NCI-H2107 (cell line): ENCODE results near the gene SPACDR.
"Not testable (repeated sequence)": the region's sequence is repeated elsewhere in the genome, so short reads cannot be mapped to it uniquely, and the experiment has no call there.

Experiments
- DNase-seq: peaks from one replicate; lab custom pipeline; 2025; lab: John Stamatoyannopoulos, UW

The SPACDR gene, protein sequence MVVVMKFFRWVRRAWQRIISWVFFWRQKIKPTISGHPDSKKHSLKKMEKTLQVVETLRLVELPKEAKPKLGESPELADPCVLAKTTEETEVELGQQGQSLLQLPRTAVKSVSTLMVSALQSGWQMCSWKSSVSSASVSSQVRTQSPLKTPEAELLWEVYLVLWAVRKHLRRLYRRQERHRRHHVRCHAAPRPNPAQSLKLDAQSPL

DNA sequence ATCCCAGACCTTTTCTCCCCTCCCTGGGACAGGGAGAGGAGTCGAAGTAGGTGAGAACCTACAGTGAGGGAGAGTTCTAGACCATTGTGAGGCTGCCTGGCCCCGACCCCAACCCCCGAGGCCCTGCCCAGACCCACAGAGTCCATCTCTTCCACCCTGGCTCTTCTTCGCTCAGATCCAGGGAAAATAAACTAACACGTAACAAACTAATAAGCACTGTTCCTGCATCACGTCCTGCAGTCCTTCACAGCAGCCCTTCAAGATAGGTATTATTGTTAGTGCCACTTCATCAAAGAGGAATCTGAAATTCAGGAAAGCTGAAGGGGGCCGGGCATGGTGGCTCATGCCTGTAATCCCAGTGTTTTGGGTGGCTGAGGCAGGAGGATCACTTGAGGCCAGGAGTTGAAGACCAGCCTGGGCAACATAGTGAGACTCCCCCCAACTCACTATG, at the start of gene SPACDR:
TSS of gene SPACDR (minus strand) at position 51 of the 451 bp plus-strand sequence. CDS start 235 bp downstream, outside the sequence.
- no peak for DNase-seq

DNA sequence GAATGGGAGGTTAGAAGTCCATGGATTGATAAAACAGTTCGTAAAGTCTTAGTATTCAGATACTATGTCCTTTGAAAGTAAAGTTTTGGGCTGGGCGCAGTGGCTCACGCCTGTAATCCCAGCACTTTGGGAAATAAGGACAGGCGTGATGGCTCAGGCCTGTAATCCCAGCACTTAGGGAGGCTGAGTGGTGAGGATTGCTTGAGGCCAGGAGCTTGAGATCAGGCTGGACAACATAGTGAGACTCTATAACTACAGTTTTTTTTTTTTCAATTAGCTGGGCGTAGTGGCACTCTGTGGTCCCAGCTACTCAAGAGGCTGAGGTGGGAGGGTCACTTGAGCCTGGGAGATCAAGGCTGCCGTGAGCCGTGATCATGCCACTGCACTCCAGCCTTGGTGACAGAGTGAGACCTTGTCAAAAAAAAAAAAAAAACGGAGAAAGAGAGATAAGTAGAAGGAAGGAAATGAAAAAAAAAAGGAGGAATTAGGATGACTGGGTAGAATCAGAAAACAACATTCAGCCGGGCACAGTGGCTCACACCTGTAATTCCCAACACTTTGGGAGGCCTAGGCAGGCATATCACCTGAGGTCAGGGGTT, 49.3 kb upstream of the SPACDR start:
- DNase-seq = no peak

DNA sequence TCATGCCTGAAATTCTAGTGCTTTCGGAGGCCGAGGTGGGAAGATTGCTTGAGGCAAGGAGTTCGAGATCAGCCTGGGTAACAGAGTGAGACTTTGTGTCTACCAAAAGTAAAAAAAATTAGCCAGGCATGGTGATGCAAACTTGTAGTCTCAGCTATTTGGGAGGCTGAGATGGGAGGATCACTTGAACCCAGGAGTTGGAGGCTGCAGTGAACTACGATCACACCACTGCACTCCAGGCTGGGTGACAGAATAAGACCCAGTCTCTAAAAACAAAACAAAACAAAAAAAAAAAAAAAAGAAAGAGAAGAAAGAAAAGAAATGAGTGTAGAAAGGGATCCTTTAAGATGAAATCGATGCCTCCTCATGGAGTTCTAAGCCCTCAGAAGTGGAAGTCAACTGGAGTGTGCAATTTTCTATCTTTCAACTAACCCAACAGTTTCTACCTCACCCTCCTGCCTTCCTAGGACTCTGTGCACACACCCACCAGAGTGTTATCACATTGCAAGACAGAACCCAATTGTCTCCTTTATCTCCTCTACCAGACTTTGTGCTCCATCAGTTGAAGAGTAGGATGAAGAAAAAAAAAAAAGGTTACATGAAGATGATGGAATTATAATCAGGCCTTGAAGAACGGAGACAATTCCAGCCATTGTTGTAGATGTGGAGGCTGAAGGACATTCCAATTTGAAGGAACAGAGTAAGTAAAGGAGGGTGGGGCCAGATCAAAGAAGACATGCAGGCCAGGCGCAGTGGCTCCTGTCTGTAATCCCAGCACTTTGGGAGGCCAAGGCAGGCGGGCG, 46.6 kb upstream of the SPACDR start:
- DNase-seq = no peak

GRCh38 chr7:100509231-100509630, 45.2 kb upstream of the SPACDR start:
- DNase-seq = peak; percentile 23

GRCh38 chr7:100506356-100506923, 42.4 kb upstream of the SPACDR start:
- DNase-seq = no peak

DNA sequence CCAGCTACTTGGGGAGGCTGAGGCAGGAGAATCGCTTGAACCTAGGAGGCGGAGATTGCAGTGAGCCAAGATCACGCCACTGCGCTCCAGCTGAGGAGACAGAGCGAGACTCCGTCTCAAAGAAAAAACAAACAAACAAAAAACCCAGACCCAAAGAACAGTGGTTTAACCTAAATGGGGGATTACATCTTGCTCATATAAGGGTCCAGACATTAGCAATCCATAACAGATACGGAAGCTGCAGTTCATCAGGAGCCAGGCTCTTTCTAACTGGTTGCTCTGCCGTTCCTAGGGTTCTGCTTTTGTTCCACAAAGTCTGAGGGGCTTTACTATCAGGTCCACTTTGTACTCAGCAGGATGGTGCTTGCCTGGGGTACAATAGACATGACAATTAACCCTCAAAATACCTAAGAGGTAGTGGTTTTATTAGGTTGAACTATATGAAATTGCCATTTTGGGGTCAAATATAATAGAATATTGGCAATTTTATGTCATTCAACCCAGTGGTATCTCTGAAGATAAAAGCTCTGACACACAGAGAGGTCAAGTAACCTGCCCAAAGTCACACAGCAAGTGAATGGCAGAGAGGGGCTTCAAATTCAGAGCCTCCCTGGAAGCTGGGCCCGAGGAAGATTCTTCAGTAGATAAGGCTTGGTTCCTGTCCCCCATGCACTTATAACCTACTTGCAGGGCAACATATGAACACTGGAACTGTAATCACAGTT, 41.0 kb upstream of the SPACDR start:
- no peak for DNase-seq

GRCh38 chr7:100504031-100504430, 40.0 kb upstream of the SPACDR start:
- DNase-seq = not testable (repeated sequence)

GRCh38 chr7:100500743-100501142, 36.7 kb upstream of the SPACDR start:
- DNase-seq = not testable (repeated sequence)

- no peak for DNase-seq
Measured at GRCh38 chr7:100496509-100496908, 32.4 kb upstream of the SPACDR start.

- no peak for DNase-seq
Measured at GRCh38 chr7:100493476-100494264, 29.6 kb upstream of the SPACDR start.

GRCh38 chr7:100492738-100493475, 28.8 kb upstream of the SPACDR start:
- no peak for DNase-seq

DNA sequence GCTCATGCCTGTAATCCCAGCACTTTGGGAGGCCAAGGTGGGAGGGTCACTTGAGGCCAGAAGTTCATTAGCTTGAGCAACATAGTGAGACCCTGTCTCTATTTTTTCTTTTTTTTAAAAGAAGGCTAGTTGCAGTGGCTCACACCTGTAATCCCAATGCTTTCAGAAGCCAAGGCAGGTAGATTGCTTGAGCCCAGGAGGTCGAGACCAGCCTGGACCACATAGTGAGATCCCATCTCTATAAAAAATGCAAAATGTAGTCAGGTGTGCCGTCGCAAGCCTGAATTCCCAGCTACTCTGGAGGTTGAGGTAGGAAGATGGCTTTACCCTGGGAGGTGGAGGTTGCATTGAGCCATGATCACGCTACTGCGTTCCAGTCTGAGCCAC, 27.1 kb upstream of the SPACDR start:
- no peak for DNase-seq

DNA sequence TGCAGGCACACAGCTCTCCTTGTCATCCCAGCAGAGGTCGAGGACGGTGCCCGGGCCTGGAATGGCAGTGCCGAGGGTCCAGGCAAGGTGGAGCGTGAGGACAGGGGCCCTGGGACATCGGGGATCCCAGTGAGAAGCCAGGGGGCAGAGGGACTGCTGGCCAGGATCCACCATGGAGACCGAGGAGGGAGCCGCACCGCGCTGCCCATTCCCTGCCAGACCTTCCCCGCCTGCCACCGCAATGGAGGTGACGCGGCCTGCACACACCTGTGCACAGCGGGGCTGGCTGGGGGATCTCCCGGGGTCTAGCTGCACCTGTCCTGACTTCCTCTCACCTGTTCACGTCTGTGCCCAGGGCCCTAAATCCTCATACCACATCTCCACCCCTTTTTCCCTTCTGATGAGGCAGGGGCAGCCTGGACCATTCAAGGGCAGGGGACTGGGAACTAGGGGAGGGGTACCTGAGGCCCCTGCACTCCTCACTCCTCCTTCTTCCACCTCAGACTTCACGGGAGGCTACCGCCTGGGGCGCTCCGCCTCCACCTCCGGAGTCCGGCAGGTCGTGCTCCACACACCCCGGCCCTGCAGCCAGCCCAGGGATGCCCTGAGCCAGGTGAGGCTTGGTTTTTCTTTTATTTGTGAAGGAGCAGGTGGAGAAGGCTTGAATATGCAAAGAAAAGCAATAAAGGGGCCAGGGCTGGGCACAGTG, 26.6 kb upstream of the SPACDR start:
- no peak for DNase-seq

DNA sequence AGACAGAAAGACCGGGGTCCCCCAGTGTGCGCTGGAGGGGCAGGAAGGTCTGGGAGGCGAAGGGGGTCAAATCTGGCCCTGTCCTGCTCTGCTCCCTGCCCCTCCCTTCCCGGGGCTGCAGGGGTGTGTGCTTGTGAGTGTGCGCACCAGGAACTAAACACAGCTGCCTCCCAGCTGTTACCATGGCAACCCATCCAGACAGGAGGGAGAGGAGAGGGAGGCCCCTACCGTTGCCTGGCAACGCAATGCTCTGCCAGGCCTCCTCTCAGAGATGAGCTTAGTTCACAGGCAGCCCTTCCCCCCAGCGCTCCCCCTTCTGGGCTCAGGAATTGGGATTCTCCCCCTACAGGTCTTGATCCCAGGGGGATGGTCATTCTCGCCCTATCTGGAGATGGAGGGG, 25.8 kb upstream of the SPACDR start:
- peak; percentile 98 for DNase-seq

GRCh38 chr7:100489121-100489520, 25.1 kb upstream of the SPACDR start:
- DNase-seq = no peak

DNA sequence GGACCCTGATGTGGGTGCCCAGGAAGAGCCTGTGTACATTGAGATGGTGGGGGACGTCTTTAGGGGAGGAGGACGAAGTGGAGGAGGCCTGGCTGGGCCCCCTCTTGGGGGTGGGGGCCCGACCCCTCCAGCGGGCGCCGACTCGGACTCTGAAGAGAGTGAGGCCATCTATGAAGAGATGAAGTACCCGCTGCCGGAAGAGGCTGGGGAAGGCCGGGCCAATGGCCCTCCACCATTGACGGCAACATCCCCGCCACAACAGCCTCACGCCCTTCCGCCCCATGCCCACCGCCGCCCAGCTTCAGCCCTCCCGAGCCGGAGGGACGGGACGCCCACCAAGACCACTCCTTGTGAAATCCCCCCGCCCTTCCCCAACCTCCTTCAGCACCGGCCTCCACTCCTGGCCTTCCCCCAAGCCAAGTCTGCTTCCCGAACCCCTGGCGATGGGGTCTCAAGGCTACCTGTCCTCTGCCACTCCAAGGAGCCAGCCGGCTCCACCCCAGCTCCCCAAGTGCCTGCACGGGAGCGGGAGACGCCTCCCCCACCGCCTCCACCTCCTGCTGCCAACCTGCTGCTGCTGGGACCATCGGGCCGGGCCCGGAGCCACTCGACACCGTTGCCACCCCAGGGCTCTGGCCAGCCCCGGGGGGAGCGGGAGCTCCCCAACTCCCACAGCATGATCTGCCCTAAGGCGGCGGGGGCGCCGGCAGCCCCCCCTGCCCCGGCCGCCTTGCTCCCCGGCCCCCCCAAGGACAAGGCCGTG, 24.5 kb upstream of the SPACDR start:
- DNase-seq = no peak

DNA sequence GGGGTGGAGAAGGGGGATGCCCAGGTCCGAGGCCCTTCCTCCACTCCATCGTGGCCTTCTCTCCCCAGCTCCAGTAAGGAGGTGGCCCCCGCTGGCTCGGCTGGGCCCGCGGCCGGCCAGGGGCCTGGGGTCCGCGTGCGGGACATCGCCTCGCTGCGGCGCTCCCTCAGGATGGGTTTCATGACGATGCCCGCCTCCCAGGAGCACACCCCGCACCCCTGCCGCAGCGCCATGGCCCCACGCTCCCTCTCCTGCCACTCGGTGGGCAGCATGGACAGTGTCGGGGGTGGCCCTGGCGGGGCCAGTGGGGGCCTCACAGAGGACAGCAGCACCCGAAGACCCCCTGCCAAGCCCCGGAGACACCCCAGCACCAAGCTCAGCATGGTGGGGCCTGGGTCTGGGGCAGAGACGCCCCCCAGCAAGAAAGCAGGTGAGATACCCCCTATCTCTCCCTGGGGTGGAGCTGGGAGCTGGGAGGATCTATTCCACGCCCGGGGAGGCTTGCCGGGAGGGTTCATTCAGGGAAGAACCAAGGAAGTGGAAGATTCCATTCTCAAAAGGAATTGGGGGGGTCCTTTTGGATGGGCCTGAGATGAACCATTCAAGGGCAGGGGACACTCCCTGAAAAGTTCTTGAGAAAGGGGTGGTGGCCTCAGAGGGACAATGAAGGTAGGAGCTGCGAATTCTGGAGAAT, 22.8 kb upstream of the SPACDR start:
- DNase-seq = no peak

GRCh38 chr7:100486111-100486636, 22.1 kb upstream of the SPACDR start:
- no peak for DNase-seq
